Prostate gland (tissue), 2 donors: ENCODE data around the gene SMYD1.

Experiments
- CTCF ChIP-seq, 4 experiments: fragments of 200-600 bp in 2 of 4; fragments of 450-650 bp in 2 of 4; sonication (generic) in 2 of 4; IDR thresholded peaks; 1 replicate in 3 of 4; 2 replicates in 1 of 4; pipeline ENCODE4 v1.5.1; 2016 to 2019; ENCODE audit warnings: antibody characterized with exemption in 4 of 4, mild to moderate bottlenecking in 2 of 4, moderate library complexity in 2 of 4
- POLR2A ChIP-seq: fragments of 450-650 bp; IDR thresholded peaks from one replicate; pipeline ENCODE4 v1.6.1; 2016; ENCODE audit warnings: antibody characterized with exemption, mild to moderate bottlenecking
- POLR2AphosphoS5 ChIP-seq: sonication (generic); formaldehyde crosslinking; IDR thresholded peaks from one replicate; pipeline ENCODE4 v1.6.1; 2017; ENCODE audit warnings: antibody characterized with exemption

GRCh38 chr2:88078643-88079172 is 11.1 kb downstream of the SMYD1 start:
- TF ChIP-seq CTCF (IDR thresholded peaks at IDR 0.05) (no peak), POLR2AphosphoS5 (no peak), POLR2A (no peak)
